NCI-H146 treated with DMSO at 0.1 percent for 48 hours (cell line): ENCODE measurements around the gene STK32B.
A peak's percentile ranks its signal among the peaks of the same experiment; 100 is the strongest.

Experiments
- DNase-seq: peaks from one replicate; lab custom pipeline; 2025; ENCODE audit not compliant: unreplicated experiment; lab: John Stamatoyannopoulos, UW

Gene STK32B

GRCh38 chr4:5463361-5463760 is 412.1 kb downstream of the STK32B start:
- no peak for DNase-seq

DNA sequence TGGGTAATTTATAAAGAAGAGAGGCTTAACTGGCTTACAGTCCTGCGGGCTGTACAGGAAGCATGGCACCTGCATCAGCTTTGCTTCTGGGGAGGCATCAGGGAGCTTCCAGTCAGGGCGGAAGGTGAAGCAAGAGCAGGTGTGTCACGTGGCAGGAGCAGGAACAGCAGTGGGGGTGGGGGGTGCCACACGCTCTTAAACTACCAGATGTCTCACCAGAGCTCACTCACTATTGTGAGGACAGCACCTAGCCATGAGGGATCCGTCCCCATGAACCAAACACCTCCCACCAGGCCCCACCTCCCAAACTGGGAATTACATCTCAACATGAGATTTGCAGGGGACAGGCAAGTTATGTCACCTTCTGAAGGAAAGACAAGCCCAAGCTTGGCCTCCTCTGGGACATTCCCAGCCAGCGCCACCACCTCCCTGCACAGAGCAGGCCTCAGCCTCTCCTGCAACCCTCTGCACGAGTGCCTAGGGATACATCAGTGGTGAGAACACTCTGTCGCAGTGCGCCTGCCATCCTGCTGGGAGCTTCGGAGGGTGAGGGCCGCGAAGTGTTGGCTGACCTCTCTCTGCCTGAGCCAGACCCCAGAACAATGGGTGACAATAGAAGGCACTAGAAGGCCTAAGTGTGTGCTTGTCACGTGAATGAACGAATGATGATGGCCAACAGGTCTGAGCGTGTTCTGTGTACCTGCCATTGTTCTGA is 412.8 kb downstream of the STK32B start:
- DNase-seq: no peak

DNA sequence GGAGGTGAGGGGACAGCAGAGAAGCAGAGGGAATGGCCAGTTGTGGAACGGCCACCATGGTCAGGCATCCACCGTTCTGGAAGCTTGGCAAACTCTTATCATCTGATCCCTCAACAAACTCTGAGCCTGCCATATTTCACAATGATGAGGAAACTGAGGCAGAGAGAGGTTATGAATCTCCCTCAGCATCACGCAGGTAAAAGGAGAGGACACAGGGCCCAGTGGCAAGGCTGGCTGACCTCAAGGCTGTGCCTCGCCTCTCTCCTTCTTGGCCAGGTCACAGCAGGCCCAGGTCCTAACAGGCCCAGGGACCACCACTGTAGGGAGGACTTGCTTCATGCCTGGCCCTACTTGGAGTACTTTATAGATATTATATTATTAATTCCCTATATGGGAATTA is 414.2 kb downstream of the STK32B start:
- no peak for DNase-seq

DNA sequence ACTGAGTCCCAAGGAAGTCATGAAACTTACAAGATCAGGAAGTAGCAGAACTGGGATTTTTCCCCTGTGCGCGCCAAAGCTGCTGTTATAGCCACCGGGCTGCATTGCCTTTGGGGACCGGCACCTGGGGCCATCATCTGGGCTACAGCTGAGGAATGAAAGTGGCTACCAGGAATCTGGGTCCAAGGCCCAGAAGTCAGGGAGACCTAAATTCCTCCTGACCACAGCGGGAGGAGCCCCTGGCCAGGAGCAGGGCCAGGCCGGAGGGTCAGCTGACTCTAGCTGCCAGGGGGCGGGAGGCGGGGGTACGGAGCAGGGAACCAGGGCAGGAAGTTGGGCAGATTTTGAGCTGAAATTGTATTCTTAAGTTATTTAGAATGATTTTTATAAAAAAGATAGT is 414.7 kb downstream of the STK32B start:
- DNase-seq: no peak

DNA sequence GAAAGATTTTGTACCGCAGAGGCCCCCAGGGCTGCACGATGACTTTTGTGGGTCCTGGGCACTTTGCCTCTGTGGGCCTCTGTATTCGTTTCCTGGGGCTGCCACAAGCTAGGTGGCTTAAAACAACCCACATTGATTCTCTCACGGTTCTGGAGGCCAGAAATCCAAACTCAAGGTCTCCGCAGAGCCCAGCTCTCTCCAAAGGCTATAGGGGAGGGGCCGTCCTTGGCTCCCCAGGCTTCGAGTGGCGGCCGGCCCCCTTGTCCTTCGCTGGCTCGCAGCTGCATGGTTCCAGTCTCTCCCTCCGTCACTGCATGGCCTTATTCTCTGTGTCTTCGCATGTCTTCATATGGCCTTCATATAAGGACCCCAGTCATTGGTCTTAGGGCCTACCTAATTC is 415.8 kb downstream of the STK32B start:
- DNase-seq: no peak

- peak; percentile 3 for DNase-seq
Measured at GRCh38 chr4:5469151-5469775, 418.0 kb downstream of the STK32B start.

DNA sequence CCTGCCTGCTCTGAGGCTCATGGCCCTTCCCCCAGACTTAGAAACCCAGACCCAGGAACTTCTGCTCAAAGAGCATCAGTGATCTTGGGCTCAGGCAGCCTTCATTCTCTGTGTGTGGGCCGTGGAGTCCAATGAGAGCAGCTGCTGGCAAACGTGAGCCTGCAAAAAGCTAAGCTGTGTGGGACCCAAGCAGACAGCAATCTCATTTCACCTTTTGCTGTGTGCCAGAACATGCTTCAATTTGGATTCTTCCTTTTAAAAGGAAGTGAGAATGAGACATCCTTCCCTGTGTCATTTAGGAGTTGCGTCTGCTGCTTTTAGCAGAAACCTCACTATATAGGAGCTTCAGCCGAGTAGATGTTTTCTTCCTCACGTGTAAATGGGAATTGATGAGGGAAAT is 418.6 kb downstream of the STK32B start:
- DNase-seq: no peak

- DNase-seq: no peak
Measured at GRCh38 chr4:5470318-5471198, 419.3 kb downstream of the STK32B start.

DNA sequence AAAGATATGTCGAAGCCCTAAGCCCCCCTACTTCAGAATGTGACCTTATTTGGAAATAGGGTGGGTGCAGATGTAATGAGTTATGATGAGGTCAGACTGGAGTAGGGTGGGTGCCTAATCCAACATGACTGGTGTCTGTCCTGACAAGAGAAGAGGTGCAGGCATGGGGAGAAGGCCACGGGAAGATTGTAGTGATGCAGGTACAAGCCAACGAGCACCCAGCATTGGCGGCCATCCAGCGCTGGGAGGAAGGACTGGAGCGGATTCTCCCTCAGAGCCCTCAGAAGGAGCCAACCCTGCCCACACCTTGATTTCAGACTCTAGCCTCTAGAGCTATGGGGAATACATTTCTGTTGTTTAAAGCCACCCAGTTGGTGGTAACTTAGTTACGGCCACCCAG is 419.9 kb downstream of the STK32B start:
- DNase-seq: no peak

DNA sequence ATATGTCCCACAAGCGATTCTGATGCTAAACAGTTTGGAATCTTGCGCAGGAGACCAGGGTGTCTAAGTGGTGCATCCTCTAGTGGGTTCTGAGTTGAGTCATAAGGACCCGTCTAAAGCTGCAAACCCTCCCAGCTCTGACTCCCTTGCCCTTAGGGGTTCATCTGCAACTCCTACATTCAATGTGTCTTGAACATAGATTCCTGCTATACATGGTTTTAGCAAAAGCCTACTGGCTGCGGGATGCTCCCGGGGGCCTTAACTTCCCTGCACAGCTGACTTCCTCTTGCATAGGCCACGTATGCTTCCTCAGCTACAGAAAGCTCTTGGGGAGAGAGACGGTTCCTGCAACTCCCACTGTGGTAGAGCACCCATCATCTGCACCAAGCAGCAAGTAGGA is 420.4 kb downstream of the STK32B start:
- no peak for DNase-seq

GRCh38 chr4:5472160-5472591 is 420.9 kb downstream of the STK32B start:
- DNase-seq: no peak

GRCh38 chr4:5473125-5473524 is 421.8 kb downstream of the STK32B start:
- no peak for DNase-seq

- DNase-seq: no peak
Measured at GRCh38 chr4:5474756-5475155, 423.5 kb downstream of the STK32B start.

DNA sequence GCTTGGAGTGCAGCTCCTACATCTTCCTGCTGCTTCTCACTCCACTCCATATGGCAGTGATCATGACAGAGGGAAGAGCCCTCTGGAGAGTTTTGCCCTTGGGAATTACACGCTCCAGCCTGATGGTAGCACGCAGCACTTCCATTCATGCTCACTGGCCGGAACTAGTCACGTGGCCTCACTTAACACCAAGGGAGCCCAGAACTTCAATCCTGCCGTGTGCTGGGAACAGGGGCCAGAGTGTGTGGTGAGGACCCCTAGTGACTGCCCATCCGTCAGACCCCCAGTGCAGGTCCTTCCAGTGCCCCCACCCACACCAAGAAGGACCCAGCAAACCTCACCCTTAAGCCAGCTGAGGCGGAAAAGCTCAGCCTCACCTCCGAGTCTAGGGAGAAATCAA is 426.3 kb downstream of the STK32B start:
- DNase-seq: no peak

GRCh38 chr4:5478169-5478568 is 426.9 kb downstream of the STK32B start:
- no peak for DNase-seq

GRCh38 chr4:5478697-5479096 is 427.4 kb downstream of the STK32B start:
- DNase-seq: no peak

GRCh38 chr4:5479518-5480060 is 428.3 kb downstream of the STK32B start:
- no peak for DNase-seq

DNA sequence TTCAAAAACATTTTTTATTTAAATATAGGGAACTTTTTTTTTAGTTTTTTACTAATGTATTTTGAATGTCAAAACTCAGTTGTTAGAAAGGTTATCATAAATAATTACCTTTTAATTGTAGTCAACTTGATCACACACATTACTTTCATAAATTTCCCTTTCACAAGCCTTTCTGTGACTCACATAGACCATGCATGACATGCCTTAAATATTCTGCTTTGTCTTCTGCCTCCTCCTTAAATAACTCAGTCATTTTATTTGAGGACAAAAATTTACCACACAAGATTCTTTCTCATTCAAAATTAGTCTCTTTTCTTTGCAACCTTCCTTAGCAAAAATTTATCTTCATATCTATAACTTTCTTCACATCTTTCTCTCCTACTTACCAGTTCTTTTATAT is 437.1 kb downstream of the STK32B start:
- DNase-seq: no peak

- DNase-seq: no peak
Measured at GRCh38 chr4:5489260-5489659, 438.0 kb downstream of the STK32B start.

- DNase-seq: no peak
Measured at GRCh38 chr4:5497489-5497888, 446.2 kb downstream of the STK32B start.

DNA sequence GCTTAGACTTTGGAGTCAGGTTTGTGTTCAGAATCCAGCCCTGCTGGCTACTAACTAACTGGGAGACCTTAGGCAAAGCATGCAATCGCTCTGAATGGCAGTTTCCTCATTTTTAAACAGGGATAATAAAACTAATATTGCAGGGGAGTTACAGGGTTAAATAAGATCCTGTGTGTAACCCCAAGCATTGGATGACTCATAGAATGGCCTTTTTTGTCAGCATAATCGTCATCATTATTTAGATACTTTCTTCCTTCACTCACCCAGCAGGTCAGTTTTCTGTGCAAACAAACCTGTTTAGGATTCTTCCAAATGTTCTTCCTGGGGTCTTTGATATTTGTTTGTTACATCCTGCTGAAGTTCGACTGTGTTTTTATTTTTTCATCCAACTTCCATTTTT is 448.9 kb downstream of the STK32B start:
- DNase-seq: no peak
